Chondrocyte (in vitro differentiated cells): ENCODE measurements around the gene COL21A1. TPM values are rescaled to one million over a fixed set of nuclear protein-coding genes. Genes with fewer than 3 reads are reported as not detected.

ENCODE experiments used
- DNase-seq: peaks from one replicate; pipeline ENCODE4 v3.0.0; 2021; ENCODE audit warnings: mixed read lengths, low spot score
- H3K27ac Mint-ChIP-seq: one replicate; pipeline ENCODE4 v1.8.0; 2021; ENCODE audit warnings: mild to moderate bottlenecking, moderate library complexity, mixed read lengths; ENCODE audit not compliant: unreplicated experiment
- H3K27me3 Mint-ChIP-seq: 2 replicates; pipeline ENCODE4 v1.8.0; 2021; ENCODE audit warnings: low read depth, mixed read lengths
- H3K36me3 Mint-ChIP-seq: 2 replicates; pipeline ENCODE4 v1.8.0; 2021; ENCODE audit warnings: low read depth, mixed read lengths
- H3K4me1 Mint-ChIP-seq: 2 replicates; pipeline ENCODE4 v1.8.0; 2021; ENCODE audit warnings: low read depth, mild to moderate bottlenecking, mixed read lengths
- H3K4me3 Mint-ChIP-seq: one replicate; pipeline ENCODE4 v1.8.0; 2021; ENCODE audit warnings: mild to moderate bottlenecking, moderate library complexity, mixed read lengths; ENCODE audit not compliant: unreplicated experiment
- H3K9me3 Mint-ChIP-seq: 2 replicates; pipeline ENCODE4 v1.8.0; 2021; ENCODE audit warnings: low read depth, mixed read lengths
- CTCF ChIP-seq: fragments of 200-600 bp; sonication (generic); IDR thresholded peaks from 2 replicates; pipeline ENCODE4 v1.5.0; 2021; ENCODE audit warnings: antibody characterized with exemption, mild to moderate bottlenecking, moderate library complexity
- total RNA-seq: library from RNA; stranded (reverse); gene quantifications from 3 replicates; pipeline ENCODE4 v1.2.1, GENCODE V29; 2021

COL21A1 gene
- total RNA-seq, 1 donor from 2014 or later: 68.9 TPM

GRCh38 chr6:56158571-56158970, 88.8 kb downstream of the COL21A1 start:
- DNase-seq: no peak
- Mint-ChIP-seq H3K27ac (no peak overlapping the region), H3K4me3 (no peak overlapping the region), H3K9me3 (peaks cover 15% of the 10 kb centered on the region), H3K27me3 (no peaks in the 10 kb centered on the region), H3K4me1 (peaks cover 6% of the 10 kb centered on the region), H3K36me3 (peaks cover 29% of the 10 kb centered on the region)
- no peak for TF ChIP-seq CTCF

- Mint-ChIP-seq H3K27ac (no peak overlapping the region), H3K4me1 (peaks cover 6% of the 10 kb centered on the region), H3K4me3 (no peak overlapping the region), H3K9me3 (peaks cover 22% of the 10 kb centered on the region), H3K27me3 (no peaks in the 10 kb centered on the region), H3K36me3 (peaks cover 31% of the 10 kb centered on the region)
- no peak for DNase-seq
- TF ChIP-seq CTCF: no peak
Measured at GRCh38 chr6:56156643-56157042, 90.7 kb downstream of the COL21A1 start.

GRCh38 chr6:56155634-56156141, 91.7 kb downstream of the COL21A1 start:
- DNase-seq: no peak
- Mint-ChIP-seq H3K4me3 (no peak overlapping the region), H3K27me3 (no peaks in the 10 kb centered on the region), H3K36me3 (peaks cover 29% of the 10 kb centered on the region), H3K9me3 (peaks cover 22% of the 10 kb centered on the region), H3K4me1 (peaks cover 6% of the 10 kb centered on the region), H3K27ac (no peak overlapping the region)
- TF ChIP-seq CTCF: no peak

GRCh38 chr6:56154076-56154475, 93.3 kb downstream of the COL21A1 start:
- Mint-ChIP-seq H3K27ac (no peak overlapping the region), H3K36me3 (peaks cover 33% of the 10 kb centered on the region), H3K4me1 (peaks cover 13% of the 10 kb centered on the region), H3K27me3 (no peaks in the 10 kb centered on the region), H3K4me3 (no peak overlapping the region), H3K9me3 (peaks cover 25% of the 10 kb centered on the region)
- no peak for DNase-seq
- no peak for TF ChIP-seq CTCF

- no peak overlapping the region for H3K27ac Mint-ChIP-seq
- peaks cover 28% of the 10 kb centered on the region for H3K4me1 Mint-ChIP-seq
- peaks cover 36% of the 10 kb centered on the region for H3K36me3 Mint-ChIP-seq
- no peaks in the 10 kb centered on the region for H3K27me3 Mint-ChIP-seq
- H3K4me3 Mint-ChIP-seq: no peak overlapping the region
- no peak for TF ChIP-seq CTCF
- H3K9me3 Mint-ChIP-seq: peaks cover 28% of the 10 kb centered on the region
- no peak for DNase-seq
Measured at GRCh38 chr6:56152611-56153010, 94.8 kb downstream of the COL21A1 start.
